Subcutaneous abdominal adipose tissue (tissue), 5 donors: ENCODE measurements around the gene OTOL1.
"Not testable (repeated sequence)": the region's sequence is repeated elsewhere in the genome, so short reads cannot be mapped to it uniquely, and the experiment has no call there.

ENCODE experiments used
- H3K27ac ChIP-seq: one replicate; pipeline ENCODE4 v1.7.0; 2013; ENCODE audit warnings: low read depth, mild to moderate bottlenecking, inconsistent platforms, low read length, moderate library complexity
- H3K27me3 ChIP-seq, 5 donors: one replicate each; pipeline ENCODE4 v1.7.0; 2013; ENCODE audit warnings: low read length in 5 of 5, inconsistent platforms in 1 of 5; ENCODE audit not compliant: control insufficient read depth in 5 of 5, insufficient read depth in 4 of 5
- H3K36me3 ChIP-seq, 5 donors: one replicate each; pipeline ENCODE4 v1.7.0; 2013; ENCODE audit warnings: low read length in 5 of 5; ENCODE audit not compliant: control insufficient read depth in 5 of 5, insufficient read depth in 5 of 5
- H3K4me1 ChIP-seq, 5 donors: one replicate each; pipeline ENCODE4 v1.7.0; 2013; ENCODE audit warnings: low read length in 5 of 5, mild to moderate bottlenecking in 3 of 5, moderate library complexity in 1 of 5; ENCODE audit not compliant: control insufficient read depth in 5 of 5, insufficient read depth in 5 of 5
- H3K4me3 ChIP-seq, 5 donors: one replicate each; pipeline ENCODE4 v1.7.0; 2013; ENCODE audit warnings: low read length in 5 of 5, low read depth in 1 of 5
- H3K9ac ChIP-seq, 5 donors: one replicate each; pipeline ENCODE4 v1.7.0; 2013; ENCODE audit warnings: low read length in 5 of 5, mild to moderate bottlenecking in 4 of 5, moderate library complexity in 3 of 5
- H3K9me3 ChIP-seq, 5 donors: one replicate each; pipeline ENCODE4 v1.7.0; 2013; ENCODE audit warnings: low read length in 5 of 5; ENCODE audit not compliant: control insufficient read depth in 5 of 5
- donor health status: healthy.
- donor health status: healthy.
- donor health status: healthy.
- donor health status: healthy.
- donor health status: healthy.

OTOL1 gene

GRCh38 chr3:161484226-161484625 lies 12.4 kb upstream of the OTOL1 start:
- H3K36me3 ChIP-seq: no peaks in the 10 kb centered on the region
- H3K4me1 ChIP-seq: no peaks in the 10 kb centered on the region

DNA sequence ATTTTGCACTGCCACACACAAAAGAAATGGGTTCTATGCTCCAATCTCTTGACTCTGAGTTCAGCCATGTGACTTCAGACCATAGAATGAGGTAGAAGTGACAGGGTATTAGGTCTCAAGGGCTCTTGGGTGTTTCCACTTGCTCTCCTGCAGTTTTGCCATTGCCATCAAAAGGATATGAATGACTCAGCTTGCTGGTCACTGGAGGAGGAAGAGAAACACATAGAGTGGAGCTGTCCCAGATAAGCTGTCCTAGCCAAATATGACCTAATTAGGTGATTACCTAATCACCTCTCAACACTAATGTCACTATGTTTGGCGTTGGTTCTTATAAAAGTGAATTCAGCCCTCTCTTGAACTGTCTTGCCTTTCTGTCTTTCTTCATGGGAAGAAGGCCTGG lies 8.3 kb upstream of the OTOL1 start:
- not testable (repeated sequence) for H3K9me3 ChIP-seq, H3K9ac ChIP-seq, H3K27me3 ChIP-seq, H3K27ac ChIP-seq, H3K4me1 ChIP-seq, H3K36me3 ChIP-seq, H3K4me3 ChIP-seq

More at GRCh38 chr3:161484226-161484625, 12.4 kb upstream of the OTOL1 start:
- H3K27me3 ChIP-seq: no peaks in the 10 kb centered on the region
- no peak overlapping the region for H3K9ac ChIP-seq
- no peak overlapping the region for H3K27ac ChIP-seq
- H3K4me3 ChIP-seq: no peak overlapping the region
- no peaks in the 10 kb centered on the region for H3K9me3 ChIP-seq

DNA sequence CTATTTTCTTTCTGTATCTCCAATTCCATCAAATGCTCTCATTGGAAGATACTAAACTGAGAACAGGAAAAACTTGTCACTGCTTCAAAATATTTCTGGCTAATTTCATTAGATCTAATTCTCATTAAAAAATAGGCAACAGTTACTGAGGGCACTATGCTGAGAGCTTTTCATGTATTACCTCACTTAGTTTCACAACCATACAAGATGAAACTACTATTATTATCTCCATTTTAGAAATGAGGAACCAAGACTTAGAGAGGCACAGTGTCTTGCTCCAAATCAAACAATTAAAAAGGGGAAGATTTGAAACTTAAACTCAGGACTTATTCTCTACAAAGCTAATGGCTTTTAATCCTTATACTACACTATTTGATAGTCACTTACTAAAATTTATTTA lies 7.2 kb upstream of the OTOL1 start:
- Histone ChIP-seq H3K27me3 (no peaks in the 10 kb centered on the region), H3K4me3 (no peak overlapping the region), H3K9ac (no peak overlapping the region), H3K9me3 (peaks cover 0 to 3% (median 0%) of the 10 kb centered on the region in 5 donors), H3K4me1 (no peaks in the 10 kb centered on the region), H3K27ac (no peak overlapping the region), H3K36me3 (no peaks in the 10 kb centered on the region)

DNA sequence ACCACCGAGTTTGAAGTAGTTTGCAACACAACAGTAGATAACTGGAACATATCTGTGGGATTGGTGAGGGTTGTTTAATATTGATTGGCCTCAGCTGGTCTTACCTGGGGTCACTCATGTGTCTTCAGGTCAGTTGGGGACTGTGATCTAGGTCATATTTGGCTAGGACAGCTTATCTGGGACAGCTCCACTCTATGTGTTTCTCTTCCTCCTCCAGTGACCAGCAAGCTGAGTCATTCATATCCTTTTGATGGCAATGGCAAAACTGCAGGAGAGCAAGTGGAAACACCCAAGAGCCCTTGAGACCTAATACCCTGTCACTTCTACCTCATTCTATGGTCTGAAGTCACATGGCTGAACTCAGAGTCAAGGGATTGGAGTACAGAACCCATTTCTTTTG lies 5.8 kb upstream of the OTOL1 start:
- H3K27me3 ChIP-seq, H3K4me1 ChIP-seq, H3K27ac ChIP-seq: not testable (repeated sequence)

DNA sequence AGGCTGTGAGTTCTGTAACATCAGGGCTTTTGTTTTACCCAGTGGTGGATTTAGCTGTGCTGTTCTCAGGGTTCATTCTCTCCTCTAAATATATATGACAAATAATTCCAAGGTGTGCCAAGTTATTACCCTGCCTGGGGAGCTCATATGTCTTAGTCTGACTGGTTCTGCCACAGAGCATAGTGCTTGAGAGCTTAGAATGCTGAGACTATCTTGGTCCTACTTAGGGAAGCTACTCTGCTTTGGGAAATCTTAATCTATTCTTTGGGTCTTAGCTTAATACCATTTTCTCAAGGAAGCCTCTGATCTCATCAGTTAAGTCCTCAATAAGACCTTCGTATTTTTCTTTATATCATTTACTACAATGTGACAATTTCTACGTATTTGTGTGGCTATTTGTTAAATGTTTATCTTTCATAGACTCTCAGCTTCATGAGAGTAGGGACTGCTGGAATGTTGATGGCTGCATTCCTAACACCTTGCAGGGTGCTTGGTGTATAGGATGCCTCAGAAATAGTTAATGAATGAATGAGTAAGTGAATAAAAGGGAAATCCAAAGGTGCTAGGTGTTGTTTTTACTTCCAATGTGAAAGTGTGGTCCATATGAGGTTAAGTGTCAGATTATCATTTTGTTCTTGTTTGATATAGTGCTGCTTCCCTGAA lies 1.8 kb downstream of the OTOL1 start:
- Histone ChIP-seq H3K36me3 (no peaks in the 10 kb centered on the region), H3K4me3 (no peak overlapping the region), H3K27me3 (no peaks in the 10 kb centered on the region), H3K4me1 (no peaks in the 10 kb centered on the region), H3K9me3 (peaks cover 0 to 12% (median 0%) of the 10 kb centered on the region in 5 donors), H3K9ac (no peak overlapping the region), H3K27ac (no peak overlapping the region)

More for the DNA sequence above, 5.8 kb upstream of the OTOL1 start:
- H3K9ac ChIP-seq, H3K36me3 ChIP-seq, H3K4me3 ChIP-seq: not testable (repeated sequence)
- peaks cover 0 to 12% (median 0%) of the 10 kb centered on the region in 5 donors for H3K9me3 ChIP-seq

DNA sequence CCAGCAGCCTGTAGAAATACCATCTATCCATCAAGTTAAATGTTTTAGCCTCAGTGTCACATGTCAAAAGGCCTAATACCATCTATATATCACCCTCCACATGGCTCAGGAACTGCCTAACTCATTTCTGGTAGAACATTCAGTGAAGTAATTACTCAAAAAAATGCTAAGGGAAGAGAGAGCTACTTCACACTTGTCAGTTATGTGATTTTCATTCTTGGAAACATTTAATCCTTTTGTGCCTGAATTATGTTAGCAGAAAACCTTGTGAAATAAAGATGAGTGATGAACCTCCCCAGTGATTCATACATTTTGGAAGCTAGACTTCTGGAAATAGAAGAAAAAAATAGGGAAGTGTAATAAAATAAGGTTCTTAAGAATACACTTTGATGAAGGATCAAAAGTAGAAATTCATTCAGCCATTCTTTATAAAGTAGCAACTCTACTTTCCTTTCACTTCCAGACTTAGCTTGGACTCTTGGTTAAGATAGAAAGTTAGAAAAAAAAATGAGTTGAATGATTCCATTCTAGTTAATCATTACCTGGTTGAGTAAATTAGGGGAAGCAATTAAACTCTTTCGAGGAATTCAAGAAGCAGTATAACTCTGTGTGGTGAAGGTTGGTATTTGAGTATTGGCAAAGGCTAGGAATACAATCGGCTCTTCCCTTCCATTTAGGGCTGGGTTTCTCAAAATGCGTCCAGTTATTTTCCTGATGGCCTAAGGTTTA lies 3.6 kb downstream of the OTOL1 start:
- Histone ChIP-seq H3K9me3 (peaks cover 0 to 5% (median 0%) of the 10 kb centered on the region in 5 donors), H3K36me3 (no peaks in the 10 kb centered on the region), H3K27ac (no peak overlapping the region), H3K4me3 (no peak overlapping the region), H3K9ac (no peak overlapping the region), H3K4me1 (no peaks in the 10 kb centered on the region), H3K27me3 (no peaks in the 10 kb centered on the region)

DNA sequence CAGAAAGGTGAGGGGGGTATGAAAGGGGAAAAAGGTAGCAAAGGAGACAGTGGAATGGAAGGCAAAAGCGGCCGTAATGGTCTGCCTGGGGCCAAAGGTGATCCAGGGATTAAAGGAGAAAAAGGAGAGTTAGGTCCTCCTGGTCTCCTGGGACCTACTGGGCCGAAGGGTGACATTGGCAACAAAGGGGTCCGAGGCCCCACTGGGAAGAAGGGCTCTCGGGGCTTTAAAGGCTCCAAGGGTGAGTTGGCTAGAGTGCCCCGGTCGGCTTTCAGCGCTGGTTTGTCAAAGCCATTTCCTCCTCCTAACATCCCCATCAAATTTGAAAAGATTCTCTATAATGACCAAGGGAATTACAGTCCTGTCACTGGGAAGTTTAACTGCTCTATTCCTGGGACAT lies 6.7 kb downstream of the OTOL1 start:
- H3K27ac ChIP-seq: no peak overlapping the region
- H3K9ac ChIP-seq: no peak overlapping the region
- no peaks in the 10 kb centered on the region for H3K9me3 ChIP-seq
- H3K36me3 ChIP-seq: no peaks in the 10 kb centered on the region
- H3K4me3 ChIP-seq: no peak overlapping the region
- H3K27me3 ChIP-seq: no peaks in the 10 kb centered on the region
- no peaks in the 10 kb centered on the region for H3K4me1 ChIP-seq

DNA sequence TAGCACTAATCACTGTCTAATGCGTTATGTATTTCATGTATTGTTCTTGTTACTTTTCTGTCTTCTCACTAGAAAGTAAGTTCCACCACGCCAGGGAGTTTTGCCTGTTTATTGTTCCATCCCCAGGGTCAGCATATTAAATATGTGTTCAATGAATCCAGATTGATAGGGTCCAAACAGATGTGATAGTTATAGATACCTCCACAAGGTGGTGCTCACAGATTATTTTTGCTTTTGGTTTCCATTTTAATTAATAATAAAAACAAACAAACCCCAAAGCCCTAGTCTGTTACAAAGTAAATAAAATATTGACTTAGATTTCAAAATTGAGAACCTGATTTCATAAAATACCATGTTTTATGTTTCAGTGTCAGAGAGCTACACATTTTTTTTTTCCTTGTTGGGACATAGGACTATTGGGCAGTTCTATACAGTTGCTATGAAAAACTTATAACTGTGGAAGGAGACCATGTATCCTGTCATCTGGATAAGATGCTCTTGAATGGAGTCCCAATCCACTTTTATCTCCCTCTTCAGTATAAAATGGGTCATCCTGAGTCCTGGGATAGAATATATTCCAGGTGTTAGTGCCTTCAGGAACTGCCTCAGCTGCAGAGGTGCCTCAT lies 12.4 kb downstream of the OTOL1 start:
- H3K4me3 ChIP-seq: no peak overlapping the region
- H3K9ac ChIP-seq: no peak overlapping the region
- H3K4me1 ChIP-seq: no peaks in the 10 kb centered on the region
- no peaks in the 10 kb centered on the region for H3K9me3 ChIP-seq
- no peaks in the 10 kb centered on the region for H3K36me3 ChIP-seq
- H3K27me3 ChIP-seq: no peaks in the 10 kb centered on the region
- no peak overlapping the region for H3K27ac ChIP-seq

- H3K9me3 ChIP-seq: no peaks in the 10 kb centered on the region
- no peak overlapping the region for H3K27ac ChIP-seq
- no peak overlapping the region for H3K9ac ChIP-seq
- no peaks in the 10 kb centered on the region for H3K27me3 ChIP-seq
- no peaks in the 10 kb centered on the region for H3K36me3 ChIP-seq
- no peaks in the 10 kb centered on the region for H3K4me1 ChIP-seq
- H3K4me3 ChIP-seq: no peak overlapping the region
These were observed 14.1 kb downstream of the OTOL1 start for GRCh38 chr3:161510510-161511260.

GRCh38 chr3:161523916-161524315 lies 27.3 kb downstream of the OTOL1 start:
- Histone ChIP-seq H3K4me1 (no peaks in the 10 kb centered on the region), H3K36me3 (no peaks in the 10 kb centered on the region), H3K9me3 (no peaks in the 10 kb centered on the region), H3K4me3 (no peak overlapping the region), H3K27ac (no peak overlapping the region), H3K27me3 (no peaks in the 10 kb centered on the region), H3K9ac (no peak overlapping the region)
